ENCODE measurements around the gene TSEN34.

- TF ChIP-seq CTCF (IDR thresholded peaks at IDR 0.05) = no peak
- no peak for TF ChIP-seq POLR2A (IDR thresholded peaks at IDR 0.05)
Observed at GRCh38 chr19:54141356-54141755, 49.8 kb upstream of the TSEN34 start.
